HG03280 (cell line): Measurements from ENCODE around the gene CELF5.
"Not testable (repeated sequence)": the region's sequence is repeated elsewhere in the genome, so short reads cannot be mapped to it uniquely, and the experiment has no call there.

Source experiments
- ATAC-seq: cut with Tn5 transposase; IDR thresholded peaks from one replicate; pipeline ENCODE4 v1.9.1; 2021; ENCODE audit warnings: mild to moderate bottlenecking, moderate library complexity; ENCODE audit not compliant: unreplicated experiment

The CELF5 gene

DNA sequence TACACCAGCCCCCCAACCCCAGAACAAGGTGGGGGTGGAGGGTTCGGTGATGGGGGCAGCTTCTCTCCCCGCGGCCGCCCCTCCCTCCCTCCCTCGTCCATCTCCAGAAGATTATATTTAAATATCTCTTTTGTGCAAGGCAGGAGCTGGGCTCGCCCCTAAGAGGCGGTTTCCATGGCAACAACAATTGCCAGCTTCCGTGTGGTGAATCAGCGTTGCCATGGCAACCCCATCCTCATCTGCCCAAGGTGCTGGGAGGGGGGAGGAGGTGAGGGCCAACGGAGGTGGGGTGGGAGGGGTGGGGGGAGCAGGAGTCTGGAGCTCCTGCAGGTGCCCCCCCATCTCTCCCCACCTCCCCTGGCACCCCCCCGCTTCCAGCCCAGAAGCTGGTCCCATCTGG lies 46.4 kb downstream of the CELF5 start:
- no peak for ATAC-seq

- no peak for ATAC-seq
These were observed 48.0 kb downstream of the CELF5 start for GRCh38 chr19:3272401-3272931.

- no peak for ATAC-seq
These were observed 48.5 kb downstream of the CELF5 start for GRCh38 chr19:3272952-3273351.

DNA sequence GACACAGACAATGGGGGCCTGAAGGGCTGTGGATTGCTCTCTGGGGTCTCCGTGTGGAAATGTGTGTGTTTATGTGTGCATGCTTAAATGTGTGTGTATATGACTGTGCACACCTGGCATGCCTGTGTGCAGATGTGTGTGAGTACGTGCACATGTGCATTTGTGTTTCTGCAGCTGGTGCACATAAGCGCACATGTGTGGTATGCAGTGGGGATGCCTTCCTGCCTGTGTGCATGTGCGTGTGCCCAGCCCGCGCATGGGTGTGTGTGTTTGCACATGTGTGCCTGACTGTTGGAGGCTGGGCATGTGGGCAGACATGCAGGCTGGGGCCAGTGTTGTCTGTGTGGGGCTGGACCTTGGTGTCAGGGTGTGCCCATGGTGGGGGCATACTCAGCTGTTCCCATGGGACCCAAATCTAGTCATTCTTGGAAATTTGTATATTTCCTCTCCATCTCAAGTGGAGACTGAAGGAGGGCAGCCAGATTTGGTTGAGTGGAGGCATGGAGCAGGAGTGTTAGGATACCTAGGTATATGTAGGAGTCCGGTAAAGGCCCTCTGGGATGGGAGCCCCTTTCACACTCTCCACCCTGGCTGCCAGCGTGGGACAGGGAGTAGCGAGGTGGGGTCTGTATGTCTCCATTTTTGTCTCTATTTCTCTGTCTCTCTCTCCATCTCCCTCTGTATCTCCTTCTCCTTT lies 49.9 kb downstream of the CELF5 start:
- ATAC-seq, result no peak

DNA sequence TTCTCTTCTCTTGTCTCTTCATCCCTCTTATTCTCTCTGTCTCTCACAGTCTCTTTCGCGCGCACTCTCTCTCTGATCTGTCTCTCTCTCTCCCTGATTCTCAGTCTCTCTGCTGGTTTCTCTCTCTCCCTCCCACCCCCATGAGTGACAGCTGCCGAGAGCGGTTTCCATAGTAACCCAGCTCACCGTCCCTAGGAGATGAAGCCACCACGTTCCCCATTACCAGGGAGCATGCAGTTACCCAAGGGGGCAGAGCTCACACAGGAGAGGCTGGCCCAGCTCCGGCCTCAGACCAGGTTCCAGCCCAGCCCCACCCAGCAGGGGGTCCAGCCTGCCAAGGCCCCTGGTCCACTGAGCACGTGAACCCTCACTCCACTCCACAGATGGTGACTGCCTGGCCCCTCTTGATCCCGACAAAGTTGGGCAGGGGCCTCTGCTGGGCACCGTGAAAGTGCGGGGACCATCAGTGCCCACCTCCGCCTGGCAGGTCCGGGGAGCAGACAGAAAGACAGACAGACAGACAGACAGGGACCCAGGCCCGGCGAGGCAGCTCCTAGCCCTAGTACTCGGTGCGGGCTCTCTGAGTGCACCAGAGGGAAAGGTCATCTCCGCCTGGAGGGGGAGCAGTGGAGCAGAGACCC lies 50.6 kb downstream of the CELF5 start:
- ATAC-seq, result no peak

DNA sequence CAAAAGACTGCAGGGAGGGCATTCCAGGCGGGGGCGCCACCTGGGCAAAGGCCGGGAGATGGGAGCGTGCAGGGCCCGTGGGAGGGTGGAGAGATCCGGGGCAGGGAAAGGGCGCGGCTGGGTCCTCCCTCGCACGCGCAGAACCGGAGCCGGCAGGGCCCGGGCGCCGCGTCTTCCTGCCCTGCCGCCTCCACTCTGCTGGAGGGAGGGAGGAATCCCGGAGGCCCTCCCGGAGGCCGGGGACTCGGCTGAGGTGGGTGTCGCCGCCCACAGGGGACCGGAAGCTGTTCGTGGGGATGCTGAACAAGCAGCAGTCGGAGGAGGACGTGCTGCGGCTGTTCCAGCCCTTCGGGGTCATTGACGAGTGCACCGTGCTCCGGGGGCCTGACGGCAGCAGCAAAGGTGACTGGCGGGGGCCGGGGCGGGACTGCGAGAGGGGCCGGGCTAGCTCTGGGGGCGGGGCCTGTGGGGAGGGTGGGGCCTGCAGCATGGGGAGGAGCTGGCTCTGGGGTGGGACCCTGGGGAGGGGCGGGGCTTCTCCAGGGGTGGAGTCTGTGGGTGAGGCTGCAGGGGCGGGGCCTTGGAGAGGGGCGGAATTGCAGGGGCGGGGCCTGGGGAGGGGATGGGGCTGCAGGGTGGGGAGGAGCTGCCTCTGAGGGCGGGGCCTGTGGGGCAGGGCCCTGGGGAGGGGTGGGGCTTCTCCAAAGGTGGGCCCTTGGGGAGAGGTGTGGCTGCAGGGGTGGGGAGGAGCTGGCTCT lies 51.3 kb downstream of the CELF5 start:
- no peak for ATAC-seq

- no peak for ATAC-seq
These were observed 51.9 kb downstream of the CELF5 start for GRCh38 chr19:3276341-3276799.

- no peak for ATAC-seq
These were observed 53.2 kb downstream of the CELF5 start for GRCh38 chr19:3277649-3278048.

DNA sequence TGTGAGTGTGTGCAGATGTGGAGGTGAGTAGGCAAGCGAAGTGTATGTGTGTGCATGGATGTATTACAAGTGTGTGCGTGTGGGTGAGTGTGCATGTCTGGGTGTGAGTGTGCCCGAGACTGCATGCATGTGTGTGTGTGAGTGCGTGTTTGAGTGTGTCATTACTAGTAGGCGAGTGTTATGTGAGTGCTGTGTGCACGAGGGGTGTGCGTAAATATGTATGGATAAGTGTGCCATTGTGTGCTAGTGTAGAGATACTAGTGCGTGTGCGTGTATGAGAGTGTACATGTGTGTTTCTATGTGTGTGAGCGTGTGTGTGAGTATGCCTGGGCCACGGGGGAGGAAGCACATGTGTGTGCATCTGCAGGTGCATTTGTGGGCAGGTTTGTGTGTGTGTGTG lies 53.8 kb downstream of the CELF5 start:
- no peak for ATAC-seq

DNA sequence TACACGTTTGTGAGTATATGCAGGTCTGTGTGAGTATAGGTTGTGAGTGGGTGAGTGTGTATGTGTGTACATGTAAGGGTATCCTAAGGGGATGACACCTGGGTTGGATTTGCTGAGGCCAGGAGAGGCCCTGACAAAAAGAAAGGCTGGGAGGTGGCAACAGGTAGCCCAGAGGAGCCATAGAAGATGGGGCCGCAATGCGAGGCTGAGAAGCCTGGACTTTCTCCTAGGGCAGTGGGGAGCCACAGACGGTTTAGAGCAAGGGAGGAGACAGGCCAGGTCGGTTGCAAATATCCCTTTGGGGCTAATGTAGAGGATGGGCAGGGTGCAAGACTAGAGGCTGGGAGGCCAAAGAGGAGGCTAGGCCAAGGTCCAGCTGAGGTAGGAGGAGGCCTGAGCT lies 54.3 kb downstream of the CELF5 start:
- no peak for ATAC-seq

DNA sequence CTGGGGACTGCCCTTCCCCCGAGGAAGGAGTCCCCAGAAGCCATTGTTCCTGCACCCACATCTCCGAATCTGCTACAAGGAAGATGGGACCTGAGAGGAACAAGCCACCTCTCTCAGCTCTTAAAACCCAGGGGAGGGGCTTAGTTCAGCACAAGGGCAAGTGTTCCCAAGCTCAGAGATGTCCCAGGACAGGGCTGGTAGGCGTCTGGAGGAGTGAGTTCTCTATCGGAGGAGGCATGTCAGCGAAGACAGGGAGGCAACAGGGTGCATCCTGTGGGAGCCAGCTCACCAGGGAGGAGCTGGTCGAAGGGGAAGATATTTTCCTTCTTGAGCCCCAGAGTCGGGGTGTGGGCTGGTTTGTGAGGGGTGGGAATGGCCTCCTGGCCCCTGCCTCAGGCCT lies 54.8 kb downstream of the CELF5 start:
- ATAC-seq, result no peak

DNA sequence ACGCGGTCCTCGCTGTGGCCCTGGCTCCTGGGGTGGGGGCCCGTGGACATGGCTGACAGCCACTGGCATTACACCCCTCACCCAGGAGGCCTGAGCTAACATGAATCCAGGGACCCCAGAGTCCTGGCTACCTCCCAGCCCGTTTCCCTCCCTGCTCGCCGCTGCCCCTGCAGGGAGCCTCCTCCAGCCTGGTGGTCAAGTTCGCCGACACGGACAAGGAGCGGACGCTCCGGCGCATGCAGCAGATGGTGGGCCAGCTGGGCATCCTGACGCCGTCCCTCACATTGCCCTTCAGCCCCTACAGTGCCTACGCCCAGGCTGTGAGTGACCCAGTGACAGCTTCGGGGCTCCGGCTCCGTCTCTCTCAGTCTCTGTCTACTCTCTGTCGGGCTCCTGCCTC lies 56.6 kb downstream of the CELF5 start:
- ATAC-seq, result no peak

DNA sequence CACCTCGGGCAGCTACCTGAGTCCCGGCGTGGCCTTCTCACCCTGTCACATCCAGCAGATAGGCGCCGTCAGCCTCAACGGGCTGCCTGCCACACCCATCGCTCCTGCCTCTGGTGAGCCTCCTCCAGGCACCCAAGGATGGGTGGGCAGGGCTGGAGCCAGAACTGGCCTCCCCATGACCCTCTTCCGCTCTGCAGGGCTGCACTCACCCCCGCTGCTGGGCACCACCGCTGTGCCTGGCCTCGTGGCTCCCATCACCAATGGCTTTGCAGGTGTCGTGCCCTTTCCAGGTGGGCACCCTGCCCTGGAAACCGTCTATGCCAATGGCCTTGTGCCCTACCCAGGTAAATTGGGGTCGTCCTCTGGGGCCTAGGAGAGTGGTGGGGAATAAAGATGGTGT lies 57.7 kb downstream of the CELF5 start:
- no peak for ATAC-seq

DNA sequence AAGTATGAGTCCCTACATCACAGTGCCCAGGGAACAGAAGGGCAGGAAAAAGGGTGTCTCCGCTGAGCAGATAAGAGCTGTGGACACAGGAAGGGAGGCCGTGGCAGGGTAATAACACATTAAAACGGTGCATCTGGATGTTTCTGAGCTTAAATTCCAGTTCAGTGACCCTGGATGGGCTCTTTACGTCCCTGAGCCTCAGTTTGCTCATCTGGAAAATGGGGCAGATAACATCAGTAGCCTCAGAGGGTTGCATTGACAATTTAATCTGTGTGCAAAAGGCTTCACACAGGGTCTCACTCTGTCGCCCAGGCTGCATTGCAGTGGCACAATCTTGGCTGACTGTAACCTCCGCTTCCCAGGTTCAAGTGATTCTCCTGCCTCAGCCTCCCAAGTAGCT lies 58.1 kb downstream of the CELF5 start:
- no peak for ATAC-seq

DNA sequence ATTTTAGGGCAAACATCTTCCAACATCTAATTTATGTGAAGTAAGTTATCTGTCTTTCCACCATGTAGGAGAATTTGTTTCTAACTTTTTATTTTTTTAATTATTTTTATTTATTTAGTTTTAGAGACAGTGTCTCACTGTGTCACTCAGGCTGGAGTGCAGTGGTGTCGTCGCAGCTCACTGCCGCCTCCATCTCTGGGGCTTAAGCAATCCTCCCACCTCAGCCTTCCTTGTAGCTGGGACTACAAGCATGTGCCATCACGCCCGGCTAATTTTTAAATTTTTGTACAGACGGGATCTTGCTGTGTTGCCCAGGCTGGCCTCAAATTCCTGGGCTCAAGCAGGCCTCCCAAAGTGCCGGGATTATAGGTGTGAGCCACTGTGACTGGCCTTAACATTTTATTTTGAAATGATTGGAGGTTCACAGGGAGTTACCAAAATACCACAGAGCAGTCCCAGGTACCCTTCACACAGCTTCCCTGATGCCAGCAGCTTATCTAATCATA lies 58.8 kb downstream of the CELF5 start:
- no peak for ATAC-seq

- ATAC-seq, result no peak
These were observed 59.6 kb downstream of the CELF5 start for GRCh38 chr19:3283886-3284657.

GRCh38 chr19:3284759-3285646 lies 60.5 kb downstream of the CELF5 start:
- no peak for ATAC-seq

GRCh38 chr19:3285647-3286176 lies 61.3 kb downstream of the CELF5 start:
- ATAC-seq, result no peak

DNA sequence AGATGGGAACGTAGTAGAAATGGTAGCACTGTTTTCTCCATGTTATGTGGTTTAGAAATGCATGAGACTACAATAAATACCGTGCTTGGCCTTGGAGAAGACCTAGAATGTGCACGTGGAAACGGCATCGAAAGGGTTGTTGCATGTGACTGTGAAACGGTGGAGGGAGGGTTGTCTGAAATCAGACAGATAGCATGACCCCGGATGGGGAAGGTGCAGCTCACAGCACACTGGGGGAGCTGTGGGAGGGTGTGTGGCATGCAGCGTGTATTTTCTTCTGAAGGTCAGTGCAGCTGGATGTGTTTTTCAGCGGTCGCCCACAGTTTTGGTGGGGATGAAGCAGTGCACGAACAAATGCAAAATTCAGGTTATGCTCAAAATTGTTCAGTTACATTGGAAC lies 63.4 kb downstream of the CELF5 start:
- no peak for ATAC-seq

DNA sequence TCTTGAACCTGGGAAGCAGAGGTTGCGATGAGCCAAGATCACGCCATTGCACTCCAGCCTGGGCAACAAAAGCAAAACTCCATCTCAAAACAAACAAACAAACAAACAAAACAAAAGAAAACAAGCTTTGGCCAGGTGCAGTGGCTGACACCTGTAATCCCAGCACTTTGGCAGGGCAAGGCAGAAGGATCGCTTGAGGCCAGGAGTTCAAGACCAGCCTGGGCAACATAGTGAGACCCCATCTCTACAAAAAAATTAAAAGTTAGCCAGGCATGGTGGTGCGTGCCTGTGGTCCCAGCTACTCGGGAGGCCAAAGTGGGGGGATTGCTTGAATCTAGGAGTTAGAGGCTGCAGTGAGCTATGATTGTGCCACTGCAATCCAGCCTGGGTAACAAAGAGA lies 64.0 kb downstream of the CELF5 start:
- ATAC-seq, result not testable (repeated sequence)
